ENCODE results near the gene LRRFIP1. TPM values are rescaled to one million over a fixed set of nuclear protein-coding genes. Genes with fewer than 3 reads are reported as not detected.
"Not testable (repeated sequence)": the region's sequence is repeated elsewhere in the genome, so short reads cannot be mapped to it uniquely, and the experiment has no call there.

LRRFIP1 gene
- polyA plus RNA-seq, 1 donor: 101 TPM

DNA sequence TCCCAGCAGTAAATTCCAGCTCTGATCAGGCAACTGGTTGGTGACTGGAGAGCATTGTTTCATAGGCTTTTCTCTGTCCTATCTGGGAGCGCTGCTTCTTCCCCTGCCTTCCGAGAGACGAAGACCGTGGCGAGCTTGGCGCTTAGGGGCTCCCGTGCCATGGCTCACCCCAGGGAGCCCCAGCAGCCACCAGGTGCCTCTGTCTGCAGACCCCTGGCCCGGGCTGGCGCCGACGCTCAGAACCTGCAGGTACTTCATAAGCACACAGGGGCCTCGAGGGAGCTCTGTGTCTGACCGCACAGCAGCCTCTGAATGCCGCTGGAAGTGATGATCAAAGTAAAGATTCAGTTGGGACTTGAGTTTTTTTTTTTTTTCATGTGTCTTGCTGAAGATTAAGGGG, 152.1 kb downstream of the LRRFIP1 start:
- DNase-seq: no peak

DNA sequence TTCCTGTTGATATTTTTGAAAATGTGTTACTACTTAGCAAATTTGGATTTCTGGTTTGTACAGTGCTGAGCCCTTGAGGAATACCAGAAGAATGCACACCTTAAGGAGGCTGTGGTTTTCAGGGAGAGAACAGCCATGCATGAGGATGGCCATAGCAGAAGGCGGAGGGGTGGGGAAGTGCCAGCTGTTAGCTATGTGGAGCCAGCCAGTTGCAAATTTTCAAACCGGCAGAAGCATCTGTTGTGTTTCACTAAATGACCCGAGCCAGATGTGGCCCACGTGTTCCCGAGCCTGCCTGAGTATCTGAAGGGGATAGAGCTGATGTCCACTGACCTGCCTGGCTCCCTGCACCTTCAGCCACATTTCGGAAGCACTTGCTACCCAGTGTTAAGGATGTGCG, 154.8 kb downstream of the LRRFIP1 start:
- DNase-seq: no peak

DNA sequence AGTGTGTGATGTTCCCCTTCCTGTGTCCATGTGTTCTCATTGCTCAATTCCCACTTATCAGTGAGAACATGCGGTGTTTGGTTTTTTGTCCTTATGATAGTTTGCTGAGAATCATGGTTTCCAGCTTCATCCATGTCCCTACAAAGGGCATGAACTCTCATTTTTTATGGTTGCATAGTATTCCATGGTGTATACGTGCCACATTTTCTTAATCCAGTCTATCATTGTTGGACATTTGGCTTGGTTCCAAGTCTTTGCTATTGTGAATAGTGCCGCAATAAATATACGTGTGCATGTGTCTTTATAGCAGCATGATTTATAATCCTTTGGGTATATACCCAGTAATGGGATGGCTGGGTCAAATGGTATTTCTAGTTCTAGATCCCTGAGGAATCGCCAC, 156.3 kb downstream of the LRRFIP1 start:
- not testable (repeated sequence) for DNase-seq

DNA sequence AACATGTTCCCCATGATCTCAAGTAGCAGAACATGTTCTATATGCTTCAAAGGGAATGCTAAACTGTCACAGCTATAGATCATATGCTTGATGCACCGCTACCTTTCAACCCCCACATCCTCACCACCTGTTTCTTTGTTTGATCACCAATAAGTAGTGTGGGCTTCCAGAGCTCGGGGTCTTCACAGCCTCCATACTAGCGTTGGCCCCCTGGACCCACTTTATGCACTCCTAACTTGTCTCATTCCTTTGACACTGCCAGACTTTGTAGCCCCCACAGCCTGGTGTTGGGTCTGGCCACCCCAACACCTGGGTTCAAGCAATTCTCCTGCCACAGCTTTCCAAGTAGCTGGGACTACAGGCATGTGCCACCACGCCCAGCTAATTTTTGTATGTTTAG, 159.5 kb downstream of the LRRFIP1 start:
- DNase-seq: no peak

DNA sequence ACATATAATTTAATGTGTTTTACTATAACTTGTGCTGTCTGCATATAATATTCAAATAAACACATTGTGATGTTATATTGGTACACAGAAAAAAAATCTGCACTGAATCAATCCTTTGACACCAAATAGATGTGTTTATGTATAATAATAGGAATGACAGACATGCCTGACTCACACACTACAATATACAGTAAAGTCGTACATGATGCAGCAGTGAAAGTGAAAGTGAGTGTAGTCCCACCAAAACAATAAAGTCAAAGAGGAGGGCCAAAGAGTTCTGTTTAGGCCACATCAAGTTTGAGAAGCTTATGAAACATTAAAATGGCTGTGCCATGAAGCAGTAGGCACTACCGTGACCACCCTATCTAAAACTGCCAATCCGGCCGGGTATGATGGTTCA, 163.0 kb downstream of the LRRFIP1 start:
- no peak for DNase-seq

DNA sequence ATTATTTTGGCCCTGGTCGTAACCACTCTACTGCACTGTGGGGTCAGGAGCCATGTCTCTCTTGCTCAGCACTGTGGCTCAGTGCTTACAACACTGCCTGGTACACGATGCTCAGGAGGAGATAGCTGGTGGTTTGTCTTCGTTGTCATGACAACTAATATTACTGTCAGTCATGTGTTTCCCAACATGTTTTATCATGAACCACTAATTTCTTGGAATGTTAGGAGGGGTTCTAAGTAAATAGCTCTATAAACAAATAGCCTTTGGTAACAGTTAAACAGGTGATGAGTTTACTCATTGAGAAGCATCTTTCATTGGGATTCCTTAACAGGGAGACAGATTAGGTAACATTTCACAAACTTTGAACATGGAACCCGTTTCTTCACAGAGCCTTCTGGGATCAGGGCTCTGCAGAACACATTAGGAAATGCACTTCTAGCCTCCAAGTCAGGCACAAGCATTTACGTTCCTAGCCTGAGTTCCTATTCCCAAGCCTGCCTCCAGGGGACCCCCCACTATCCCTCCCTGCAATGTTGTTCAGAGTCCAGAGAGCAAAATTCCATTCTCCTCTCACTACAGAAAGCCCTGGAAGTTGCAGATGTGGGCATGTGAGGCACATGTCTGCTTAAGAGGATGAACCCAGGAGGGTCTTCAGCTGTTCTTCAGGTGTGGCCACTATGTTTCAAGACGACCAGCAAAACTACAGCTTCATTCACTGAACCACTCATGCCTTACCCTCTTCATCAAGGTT, 164.8 kb downstream of the LRRFIP1 start:
- no peak for DNase-seq

DNA sequence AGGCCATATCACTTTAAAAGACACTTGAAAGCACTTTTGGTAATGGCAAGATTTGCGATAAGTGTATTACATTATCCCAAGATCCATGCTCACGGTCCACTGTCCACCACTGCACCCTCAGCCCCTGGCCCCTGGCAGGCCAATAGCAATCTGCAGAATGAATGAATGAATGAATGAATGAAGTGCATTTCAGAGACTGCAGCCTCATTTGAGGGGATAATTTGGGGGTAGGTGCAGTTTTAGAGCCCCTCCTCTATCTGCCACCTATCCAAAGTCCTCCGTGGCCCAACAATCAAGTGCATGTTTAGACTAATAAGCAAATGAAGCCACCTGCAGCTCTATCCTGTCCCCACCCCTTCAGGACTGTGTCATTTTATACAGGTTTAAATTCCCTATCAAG, 169.9 kb downstream of the LRRFIP1 start:
- DNase-seq: no peak

DNA sequence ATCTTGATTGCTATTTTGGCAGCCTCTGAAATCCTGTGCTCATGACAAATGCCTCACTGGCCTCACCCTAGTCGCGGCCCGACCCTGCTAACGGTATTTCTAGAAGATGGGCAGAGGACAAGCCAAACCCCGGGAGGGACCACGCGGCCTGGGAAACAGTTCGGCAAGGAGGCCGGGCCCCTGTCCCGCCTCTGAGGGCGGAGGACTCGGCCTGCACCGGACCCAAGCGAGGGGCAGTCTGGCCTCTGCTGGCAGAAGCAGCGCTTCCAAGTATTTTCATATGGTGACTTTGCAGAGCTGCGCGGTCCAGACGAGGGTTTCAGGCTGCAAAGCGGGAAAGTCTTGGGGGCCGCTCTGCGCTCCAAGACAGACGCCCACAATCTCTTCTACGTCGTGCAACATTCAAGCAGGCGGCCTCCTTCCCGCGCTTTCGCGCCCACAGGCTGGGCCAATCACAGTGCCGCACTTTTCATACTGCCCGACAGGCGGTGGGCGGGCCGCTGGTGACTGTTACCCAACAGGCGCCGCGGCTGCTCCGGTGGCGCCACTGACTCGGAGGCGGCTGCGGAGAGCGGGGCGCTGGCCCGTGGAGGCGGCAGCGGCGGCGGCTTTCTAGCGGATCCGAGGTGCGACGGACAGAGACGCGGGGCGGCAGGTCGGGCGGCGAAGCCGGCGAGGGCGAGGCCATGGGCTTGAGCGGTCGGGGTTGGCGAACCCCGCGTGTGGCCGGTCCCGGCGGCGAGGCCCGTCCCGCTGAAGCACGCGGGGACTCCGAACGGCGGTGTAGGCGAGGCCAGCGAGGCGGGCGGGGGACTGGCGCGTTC, 171.1 kb downstream of the LRRFIP1 start, which contains the start of gene RBM44:
Gene RBM44 (plus strand): TSS at position 544 of the 824 bp plus-strand sequence. CDS start 14,831 bp downstream, outside the sequence.
- DNase-seq: no peak

DNA sequence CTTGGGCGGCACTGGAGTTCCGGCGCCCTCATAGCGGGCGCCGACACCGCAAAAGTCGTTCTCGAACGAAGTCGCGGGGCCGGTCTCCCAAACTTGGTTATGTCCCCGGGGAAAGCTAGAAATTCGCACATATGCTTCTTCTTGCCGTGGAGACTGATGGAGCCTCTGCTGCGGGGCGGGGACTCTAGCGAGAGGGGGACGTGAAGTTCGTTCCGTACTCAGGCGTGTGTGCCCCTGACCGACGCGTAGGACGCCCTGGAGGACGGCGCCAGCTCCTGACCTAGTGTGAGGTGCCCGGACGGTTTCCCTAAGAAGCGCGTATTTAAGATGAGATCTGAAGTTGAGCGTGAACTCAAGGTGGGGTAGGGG, 171.7 kb downstream of the LRRFIP1 start:
- no peak for DNase-seq

DNA sequence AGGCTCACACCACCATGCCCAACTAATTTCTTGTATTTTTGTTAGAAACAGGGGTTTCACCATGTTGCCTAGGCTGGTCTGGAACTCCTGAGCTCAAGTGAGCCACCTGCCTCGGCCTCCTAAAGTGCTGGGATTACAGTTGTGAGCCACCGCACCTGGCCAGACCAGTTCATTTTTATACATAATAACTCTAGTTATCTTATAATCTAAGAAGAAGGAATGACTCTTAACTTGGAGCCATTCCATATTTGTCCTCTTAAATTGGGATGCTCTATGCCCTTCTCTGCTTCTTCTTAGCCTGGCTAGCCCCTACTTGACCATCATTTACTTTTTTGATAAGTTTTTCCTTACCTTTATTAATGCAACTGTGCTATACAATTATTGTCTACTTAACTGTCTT, 174.1 kb downstream of the LRRFIP1 start:
- DNase-seq: no peak

DNA sequence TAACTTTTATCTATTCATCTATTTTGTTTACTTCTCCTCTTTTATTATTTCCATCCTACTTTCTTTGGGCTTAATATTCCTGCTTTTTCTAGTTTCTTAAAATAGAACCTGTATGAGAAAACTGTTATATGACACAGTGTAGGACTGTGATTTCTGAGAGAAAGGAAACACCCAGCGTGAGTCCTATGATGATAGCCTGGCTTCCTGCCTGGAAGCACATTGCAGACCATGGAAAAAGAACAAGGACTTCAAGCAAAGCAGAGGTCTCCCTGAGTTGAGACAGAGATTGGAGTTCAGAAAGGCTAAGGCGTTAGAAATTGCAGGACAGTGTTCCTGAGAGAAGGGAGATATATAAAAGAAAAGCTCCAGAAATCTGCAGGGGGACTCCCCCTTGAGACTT, 178.9 kb downstream of the LRRFIP1 start:
- DNase-seq: no peak

DNA sequence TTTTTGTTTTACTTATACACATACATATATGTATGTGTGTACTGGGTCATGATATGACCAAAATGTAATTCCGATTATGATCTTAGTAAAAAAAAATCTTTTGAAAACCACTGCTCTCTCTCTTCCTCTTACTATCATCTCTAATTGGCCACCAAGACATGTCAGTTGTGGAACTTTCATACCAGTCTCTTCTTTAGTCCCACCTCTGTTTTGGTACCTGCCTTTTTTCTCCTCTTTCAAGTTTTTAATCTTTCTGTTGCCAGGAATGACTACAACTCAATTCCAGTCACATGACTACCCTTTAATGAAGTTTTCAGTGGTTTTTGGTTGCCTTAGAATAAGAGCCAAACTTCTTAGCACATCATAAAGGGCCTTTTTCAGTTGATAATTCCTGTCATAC, 188.2 kb downstream of the LRRFIP1 start:
- no peak for DNase-seq

DNA sequence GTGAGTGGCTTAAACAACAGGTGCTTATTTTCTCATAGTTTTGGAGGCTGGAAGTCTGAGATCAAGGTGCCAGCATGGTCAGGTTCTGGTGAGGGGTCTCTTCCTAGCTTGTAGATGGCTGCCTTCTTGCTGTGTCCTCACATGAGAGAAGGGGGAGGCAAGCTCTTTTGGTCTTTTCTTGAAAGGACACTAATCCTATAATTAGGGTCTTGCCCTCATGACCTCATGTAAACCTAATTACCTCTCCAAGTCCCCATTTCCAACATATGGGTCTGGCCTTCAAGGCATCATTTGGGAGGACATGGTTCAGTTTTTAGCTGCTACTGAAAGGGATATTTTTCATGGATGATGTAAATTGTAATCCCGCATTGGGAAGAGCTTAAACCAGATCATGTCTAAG, 189.1 kb downstream of the LRRFIP1 start:
- DNase-seq: no peak

DNA sequence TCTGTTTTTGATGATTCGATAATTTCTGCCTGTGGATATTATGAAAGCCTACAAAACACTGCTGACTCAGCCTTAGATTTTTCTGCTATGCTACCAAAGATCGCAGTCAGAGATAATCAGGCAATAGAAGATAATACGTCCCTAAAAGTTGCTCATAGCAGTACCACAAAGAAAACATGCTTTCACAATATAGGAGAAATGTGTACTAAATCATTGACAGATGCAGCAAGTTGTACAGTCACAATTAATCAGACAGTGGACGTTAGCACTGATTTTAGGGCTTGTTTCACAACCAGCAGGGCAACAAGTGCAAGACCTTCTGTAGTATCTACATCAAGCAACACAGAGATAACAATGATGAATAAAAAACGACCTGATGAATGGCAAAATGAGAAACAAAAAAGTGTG, 190.7 kb downstream of the LRRFIP1 start:
- DNase-seq: no peak

DNA sequence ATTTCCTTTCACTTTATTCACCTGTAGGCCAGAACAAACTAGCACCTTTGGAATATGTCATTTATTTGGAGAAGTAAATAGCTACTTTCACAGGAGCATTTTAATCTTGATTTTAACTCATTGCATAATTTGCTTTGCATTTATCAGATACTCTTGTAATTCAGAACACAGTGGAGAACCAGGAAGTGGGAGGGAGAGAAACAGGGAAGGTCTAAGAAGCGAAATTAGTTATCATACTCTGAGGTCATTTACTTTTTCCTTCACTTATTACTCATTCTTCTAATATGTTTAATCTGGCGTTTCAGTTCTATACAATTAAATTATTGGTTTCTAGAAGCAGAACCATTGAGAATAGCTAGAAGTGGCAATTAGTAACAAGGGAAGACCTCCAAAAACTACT, 191.8 kb downstream of the LRRFIP1 start:
- DNase-seq: no peak

DNA sequence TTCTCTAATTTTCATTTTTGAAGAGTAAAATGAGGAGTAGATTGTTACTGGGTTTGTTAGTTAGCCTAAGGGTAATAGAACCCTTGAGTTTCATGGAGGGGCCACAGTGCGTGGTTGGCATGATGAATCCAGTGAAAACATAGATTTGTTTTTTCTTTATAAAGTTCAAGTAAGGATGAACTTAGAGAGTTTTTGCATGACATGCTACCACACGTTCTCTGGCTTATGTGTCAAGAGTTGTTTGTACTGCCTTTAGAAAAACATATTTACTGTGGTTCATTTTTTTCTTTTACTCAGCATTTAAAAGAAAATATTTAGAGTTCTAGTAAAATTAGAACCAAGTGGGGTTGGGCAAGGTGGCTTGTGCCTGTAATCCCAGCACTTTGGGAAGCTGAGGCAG, 193.0 kb downstream of the LRRFIP1 start:
- DNase-seq: no peak

DNA sequence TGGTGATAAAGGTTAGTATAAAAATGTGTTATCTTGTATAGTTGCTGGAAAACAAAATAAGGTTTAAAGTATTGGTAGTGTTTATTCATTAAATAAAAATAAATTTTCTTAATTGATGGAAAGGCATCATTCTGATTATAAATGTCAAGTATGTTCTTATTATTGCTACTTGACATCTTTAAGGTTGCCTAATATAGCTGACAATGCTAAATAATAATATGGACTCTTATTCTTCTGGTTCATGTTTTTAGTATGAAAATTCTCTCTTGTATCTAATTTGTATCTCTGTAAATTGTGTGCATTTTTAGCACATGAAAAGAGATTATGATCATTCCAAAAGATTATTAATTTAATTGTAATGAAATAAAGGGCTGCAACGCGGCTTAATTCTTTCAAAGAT, 196.2 kb downstream of the LRRFIP1 start:
- no peak for DNase-seq

DNA sequence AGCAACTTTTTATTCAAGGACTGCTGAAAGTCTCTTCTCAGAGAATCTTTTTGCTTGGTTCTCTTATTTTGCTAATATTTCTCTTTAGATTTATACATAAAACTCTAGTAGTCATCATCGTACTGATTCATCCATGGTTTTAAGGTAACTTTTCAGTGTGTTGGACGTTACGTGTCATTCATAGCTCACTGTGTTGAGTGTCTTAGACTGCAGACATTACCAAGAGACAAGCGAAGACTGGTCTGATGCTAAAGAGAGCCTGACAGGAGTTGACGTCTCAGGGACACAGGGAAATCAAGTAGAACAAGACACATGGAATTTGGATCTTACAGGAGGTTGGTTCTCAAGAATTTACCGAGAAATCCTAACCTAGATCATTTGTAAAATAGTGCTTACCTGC, 196.7 kb downstream of the LRRFIP1 start:
- no peak for DNase-seq

DNA sequence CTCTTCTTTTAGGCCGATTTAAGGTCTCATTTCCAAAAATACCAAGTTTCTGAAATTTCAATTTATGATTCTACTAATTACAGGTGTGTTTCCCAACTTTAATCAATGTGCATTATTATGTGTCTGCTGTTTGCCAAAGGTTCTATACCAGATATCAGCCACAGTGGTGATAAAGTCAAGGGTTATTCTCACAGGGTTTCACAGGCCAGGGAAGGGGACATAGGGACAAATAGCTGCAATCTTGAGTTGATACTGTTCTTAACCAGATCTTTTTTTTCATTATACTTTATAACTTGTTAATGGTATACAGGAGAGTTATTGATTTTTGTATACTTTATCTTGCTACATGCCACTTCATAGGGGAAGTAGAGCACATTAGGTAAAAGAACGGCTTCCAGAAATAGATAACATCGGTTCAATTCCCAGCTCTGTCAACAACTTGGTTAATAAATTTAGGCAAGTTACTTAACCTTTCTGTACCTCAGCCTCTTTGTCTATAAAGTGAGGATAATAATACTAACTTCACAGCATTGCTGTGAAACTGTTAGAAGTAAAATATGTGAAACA, 200.1 kb downstream of the LRRFIP1 start:
- DNase-seq: no peak

Measured in left kidney (tissue), 2 donors.